ENCODE measurements around the gene CACNB4. TPM values are rescaled to one million over a fixed set of nuclear protein-coding genes. Genes with fewer than 3 reads are reported as not detected.

The CACNB4 gene
- total and polyA plus RNA-seq, 2 of the 4 experiments (the other 2 are of a cell fraction), result 0.12 to 0.36 TPM

DNA sequence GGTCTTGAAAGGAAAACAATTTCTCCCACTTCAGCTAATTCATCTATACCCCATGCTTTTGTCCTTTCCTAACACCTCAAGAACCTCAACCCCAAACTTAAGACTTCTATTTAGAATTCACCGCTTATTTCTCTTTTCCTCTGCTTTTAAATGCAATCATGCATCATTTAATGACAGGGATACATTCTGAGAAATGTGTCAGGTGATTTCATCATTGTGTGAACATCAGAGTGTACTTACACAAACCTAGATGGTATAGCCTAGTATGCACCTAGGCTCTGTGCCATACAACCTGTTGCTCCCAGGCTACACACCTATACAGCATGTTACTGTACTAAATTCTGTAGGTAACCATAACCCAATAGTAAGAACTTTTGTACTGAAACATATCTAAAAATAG lies 293.5 kb downstream of the CACNB4 start:
- Histone ChIP-seq H4K5ac (ENCODE audit: low read depth, low read length) (no peak overlapping the region), H3K14ac (replicated peaks; ENCODE audit: low read depth, low read length) (no peak overlapping the region), H2BK120ac (ENCODE audit: low read depth, low read length) (no peak overlapping the region), H3K56ac (ENCODE audit: extremely low read depth, insufficient read depth, low read length) (no peak overlapping the region), H2BK15ac (ENCODE audit: low read depth, low read length) (no peak overlapping the region), H3K18ac (ENCODE audit: low read depth, low read length) (no peak overlapping the region), H4K8ac (ENCODE audit: low read depth in 2 of 2, low read length in 2 of 2) (no peak overlapping the region), H3K4me2 (ENCODE audit: low read depth, low read length) (no peak overlapping the region), H3K27ac (ENCODE audit: insufficient read depth, low read length) (no peak overlapping the region), H3K27me3 (ENCODE audit: control insufficient read depth, insufficient read depth, low read length) (no peaks in the 10 kb centered on the region), H3K23ac (ENCODE audit: low read depth, low read length) (no peak overlapping the region), H2AFZ (replicated peaks; ENCODE audit: low read length, poor library complexity) (no peak overlapping the region), H4K20me1 (ENCODE audit: insufficient read depth, low read length) (no peaks in the 10 kb centered on the region), H3K4me1 (ENCODE audit: control insufficient read depth, insufficient read depth, low read length) (no peaks in the 10 kb centered on the region), H3K79me1 (ENCODE audit: low read depth in 1 of 2, low read length in 2 of 2) (peaks cover 6 to 7% of the 10 kb centered on the region in 2 experiments; a peak in 3 of 4 replicates), H3K36me3 (ENCODE audit: control insufficient read depth, insufficient read depth, low read length) (peaks cover 4% of the 10 kb centered on the region; the same call in 1 of the 2 replicates), H4K91ac (ENCODE audit: insufficient read depth, low read depth, low read length) (no peak overlapping the region), H3K9ac (ENCODE audit: low read depth, low read length) (no peak overlapping the region), H3K9me3 (ENCODE audit: control insufficient read depth, insufficient read depth, low read length) (no peaks in the 10 kb centered on the region), H3K4me3 (ENCODE audit: insufficient read depth, low read depth, low read length) (no peak overlapping the region), H2BK5ac (ENCODE audit: low read depth, low read length, poor library complexity, severe bottlenecking) (no peak overlapping the region), H2BK20ac (ENCODE audit: low read depth, low read length) (no peak overlapping the region), H2AK5ac (ENCODE audit: low read depth, low read length) (no peak overlapping the region), H3K9me1 (ENCODE audit: insufficient read depth, low read length) (no peaks in the 10 kb centered on the region; the same call in 1 of the 2 replicates), H2AK9ac (replicated peaks; ENCODE audit: low read depth, low read length, poor library complexity) (no peak overlapping the region), H3K4ac (ENCODE audit: low read depth, low read length) (no peak overlapping the region)
- CTCF ChIA-PET, result no interaction called here
- no peak for TF ChIP-seq POLR2A (IDR thresholded peaks at IDR 0.05; ENCODE audit: low read depth, low read length)
- TF ChIP-seq MXI1 (IDR thresholded peaks at IDR 0.05; ENCODE audit: borderline replicate concordance, low read depth, low read length), result no peak
- TF ChIP-seq RFX5 (IDR thresholded peaks at IDR 0.05; ENCODE audit: low read depth, low read length), result no peak
- no peak for TF ChIP-seq CEBPB (IDR thresholded peaks at IDR 0.05; ENCODE audit: low read depth, low read length)
- no peak for TF ChIP-seq MAZ (IDR thresholded peaks at IDR 0.05; ENCODE audit: borderline replicate concordance, low read depth, low read length)
- TF ChIP-seq BHLHE40 (IDR thresholded peaks at IDR 0.05; ENCODE audit: low read depth, low read length), result no peak
- no TSS peak for BruUV-seq (replicated peaks)
- WGBS, 2 experiments (ENCODE audit: extremely low coverage in 2 of 2, insufficient read length in 1 of 2), result no CpG with 5 or more reads among the region's 1 CpG
- DNase-seq (no peak), ATAC-seq (ENCODE audit: low read depth) (no peak)
- dilution Hi-C loops (cut with HindIII; ENCODE audit: low sequenced_read_pairs, unreplicated experiment), result no loop called here
- in situ Hi-C loops (cut with MboI; ENCODE audit: low sequenced_read_pairs), result no loop called here
- intact Hi-C loops (cut with micrococcal nuclease), result no loop called here
- POLR2A ChIA-PET (ENCODE audit: unreplicated experiment), result no interaction called here
